ENCODE data around the gene HOXC10. TPM values are rescaled to one million over a fixed set of nuclear protein-coding genes. Genes with fewer than 3 reads are reported as not detected.

The HOXC10 gene
- total RNA-seq, 1 donor = not detected

GRCh38 chr12:53966085-53966384 lies 18.9 kb upstream of the HOXC10 start:
- DNase-seq (ENCODE audit: low read depth) = no peak
- no peak for TF ChIP-seq CTCF (IDR thresholded peaks at IDR 0.05; ENCODE audit: insufficient read depth, low read length)
- no peak overlapping the region for H3K4me3 ChIP-seq (ENCODE audit: low read depth, low read length)

- TF ChIP-seq CTCF (IDR thresholded peaks at IDR 0.05; ENCODE audit: insufficient read depth, low read length) = no peak
- no peak overlapping the region for H3K4me3 ChIP-seq (ENCODE audit: low read depth, low read length)
- no peak for DNase-seq (ENCODE audit: low read depth)
Observed at GRCh38 chr12:53966385-53967133, 18.4 kb upstream of the HOXC10 start.

GRCh38 chr12:53967421-53967925 lies 17.5 kb upstream of the HOXC10 start:
- DNase-seq (ENCODE audit: low read depth) = no peak
- no peak overlapping the region for H3K4me3 ChIP-seq (ENCODE audit: low read depth, low read length)

DNA sequence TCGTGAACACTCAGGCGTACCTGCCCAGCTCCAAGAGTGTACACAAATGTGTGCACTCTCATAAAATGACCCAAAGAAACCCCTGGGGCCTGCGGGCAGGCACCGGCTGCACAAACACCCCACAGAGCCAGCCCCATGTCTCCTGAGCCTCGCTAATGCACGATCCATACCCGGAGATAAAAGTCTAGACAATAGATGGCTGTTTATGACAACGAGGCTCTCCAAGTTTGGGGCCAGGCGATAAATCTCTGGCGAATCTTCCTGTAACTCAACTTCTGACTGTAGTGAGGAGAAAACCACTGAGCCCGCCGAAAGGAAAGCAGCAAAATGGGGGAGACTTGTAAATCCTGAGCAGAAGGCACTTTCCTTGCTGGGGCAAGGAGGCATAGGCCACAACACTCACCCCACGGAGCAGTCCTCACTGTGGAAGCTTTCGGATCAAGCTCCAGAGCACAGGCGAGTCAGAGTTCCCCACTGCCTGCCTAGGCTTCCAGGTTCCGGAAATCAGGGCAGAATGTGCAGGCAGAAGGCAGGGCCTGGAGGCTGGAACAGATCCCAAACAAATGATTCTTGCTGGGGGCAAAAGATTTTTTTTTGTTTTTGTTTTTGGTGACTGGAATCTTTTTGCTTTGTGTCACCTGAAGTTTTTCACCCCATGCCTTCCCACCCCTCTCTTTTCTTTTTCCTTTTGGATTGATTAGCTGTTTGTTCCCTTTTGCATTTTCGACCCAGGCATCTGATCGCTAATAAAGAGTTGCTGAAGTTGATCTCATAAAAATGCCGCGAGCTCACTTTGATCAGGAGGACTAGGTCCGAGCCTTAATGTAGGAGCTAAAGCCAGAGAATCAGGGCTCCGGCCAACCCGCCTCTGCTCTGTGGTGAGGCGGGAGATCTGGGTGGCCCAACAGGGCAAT lies 16.5 kb upstream of the HOXC10 start:
- no peak for DNase-seq (ENCODE audit: low read depth)
- no peak overlapping the region for H3K4me3 ChIP-seq (ENCODE audit: low read depth, low read length)
- TF ChIP-seq CTCF (IDR thresholded peaks at IDR 0.05; ENCODE audit: insufficient read depth, low read length) = no peak

More at GRCh38 chr12:53967421-53967925, 17.5 kb upstream of the HOXC10 start:
- TF ChIP-seq CTCF (IDR thresholded peaks at IDR 0.05; ENCODE audit: insufficient read depth, low read length) = no peak

DNA sequence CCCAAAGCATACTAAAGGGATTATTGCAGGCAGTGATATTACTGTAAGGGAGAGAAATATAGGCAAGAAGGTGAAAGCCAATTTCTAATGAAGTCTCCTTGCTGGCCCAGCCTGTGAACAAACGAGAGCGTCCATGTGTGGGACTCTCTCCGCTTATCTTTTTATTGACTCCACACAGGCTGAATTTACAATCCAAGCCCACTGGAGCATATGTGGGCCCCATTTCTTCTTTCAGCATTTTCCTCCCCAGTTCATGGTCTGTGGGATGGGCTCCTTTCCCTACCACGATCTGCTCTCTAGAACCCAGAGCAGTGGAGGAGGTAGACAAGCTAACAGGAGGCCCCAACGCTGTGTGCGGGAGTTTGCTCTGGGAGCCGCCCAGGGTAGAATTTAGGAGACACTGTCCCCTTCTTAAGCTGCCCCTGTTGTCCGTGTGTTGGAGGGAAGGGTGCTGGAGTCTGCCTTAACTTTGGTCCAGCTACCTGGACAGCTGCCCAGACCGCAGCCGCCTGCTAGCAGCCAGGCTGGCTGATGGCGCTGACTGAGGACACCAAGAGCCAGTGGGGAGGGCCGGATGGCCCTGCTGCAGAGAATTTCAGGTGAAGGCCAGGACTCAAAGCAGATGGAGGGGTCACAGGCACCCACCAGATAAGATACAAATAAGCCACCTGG lies 15.2 kb upstream of the HOXC10 start:
- no peak for TF ChIP-seq CTCF (IDR thresholded peaks at IDR 0.05; ENCODE audit: insufficient read depth, low read length)
- no peak for DNase-seq (ENCODE audit: low read depth)
- H3K4me3 ChIP-seq (ENCODE audit: low read depth, low read length) = no peak overlapping the region

DNA sequence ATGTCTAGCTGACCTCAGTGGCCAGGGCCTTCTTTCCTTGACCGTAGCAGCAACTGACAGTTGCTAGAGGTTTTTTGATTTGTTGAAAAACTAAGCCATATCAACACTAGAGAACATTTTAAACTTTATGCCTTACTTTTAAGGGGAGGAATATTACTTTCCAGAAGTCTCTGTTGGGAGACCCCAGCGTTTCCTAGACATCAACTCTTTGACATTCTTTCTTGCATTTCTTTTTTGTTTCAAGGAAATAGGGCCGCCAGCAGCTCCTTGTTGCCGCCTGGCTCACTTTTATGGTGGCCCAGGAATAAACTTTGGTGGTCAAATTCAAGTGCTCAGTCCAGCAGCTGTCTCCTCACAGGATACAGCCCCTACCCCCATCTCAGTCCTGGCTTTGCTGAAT lies 14.5 kb upstream of the HOXC10 start:
- no peak for TF ChIP-seq CTCF (IDR thresholded peaks at IDR 0.05; ENCODE audit: insufficient read depth, low read length)
- no peak overlapping the region for H3K4me3 ChIP-seq (ENCODE audit: low read depth, low read length)
- DNase-seq (ENCODE audit: low read depth) = no peak
